Inflammatory macrophage (primary cell): Measurements from ENCODE around the gene CDR2.
A peak's percentile ranks its signal among the peaks of the same experiment; 100 is the strongest.

Experiments used
- DNase-seq, 2 donors: peaks; one replicate each; pipeline ENCODE4 v3.0.0-alpha.2; 2020 to 2022

Gene CDR2

DNA sequence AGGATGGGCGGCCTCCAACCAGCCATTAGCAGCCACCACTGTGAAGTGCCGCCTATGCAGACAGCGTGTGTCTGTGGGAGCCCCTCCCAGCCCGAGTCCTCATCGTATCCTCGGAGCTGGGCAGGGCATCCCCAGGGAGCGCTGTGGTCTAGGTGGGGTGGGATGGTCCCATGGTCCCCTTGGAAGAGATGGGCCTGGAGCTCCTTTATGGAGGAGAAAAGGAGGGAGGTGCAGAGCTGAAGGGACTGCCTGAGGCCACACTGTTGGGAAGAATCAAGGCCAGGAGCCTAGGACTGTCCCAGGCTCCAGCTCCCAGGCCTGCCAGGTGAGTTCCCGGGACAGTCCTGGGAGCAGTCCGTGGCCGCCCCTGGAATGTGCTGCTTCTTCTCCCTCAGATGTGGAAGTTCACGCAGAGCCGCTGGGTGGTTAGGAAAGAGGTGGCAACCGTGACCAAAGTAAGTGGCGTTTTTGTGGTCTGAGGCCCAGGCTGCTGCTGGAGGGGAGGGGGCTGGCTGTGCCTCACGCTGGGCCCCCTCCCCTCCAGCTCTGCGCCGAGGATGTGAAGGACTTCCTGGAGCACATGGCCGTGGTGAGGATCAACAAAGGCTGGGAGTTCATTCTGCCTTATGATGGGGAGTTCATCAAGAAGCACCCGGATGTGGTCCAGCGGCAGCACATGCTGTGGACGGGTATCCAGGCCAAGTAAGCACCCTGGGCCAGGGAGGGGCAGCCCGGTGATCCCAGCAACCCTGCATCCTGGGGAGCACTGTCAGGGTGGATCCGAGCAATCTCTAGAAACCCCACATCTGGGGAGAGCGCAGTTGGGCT, 50.2 kb downstream of the CDR2 start:
- DNase-seq: no peak

DNA sequence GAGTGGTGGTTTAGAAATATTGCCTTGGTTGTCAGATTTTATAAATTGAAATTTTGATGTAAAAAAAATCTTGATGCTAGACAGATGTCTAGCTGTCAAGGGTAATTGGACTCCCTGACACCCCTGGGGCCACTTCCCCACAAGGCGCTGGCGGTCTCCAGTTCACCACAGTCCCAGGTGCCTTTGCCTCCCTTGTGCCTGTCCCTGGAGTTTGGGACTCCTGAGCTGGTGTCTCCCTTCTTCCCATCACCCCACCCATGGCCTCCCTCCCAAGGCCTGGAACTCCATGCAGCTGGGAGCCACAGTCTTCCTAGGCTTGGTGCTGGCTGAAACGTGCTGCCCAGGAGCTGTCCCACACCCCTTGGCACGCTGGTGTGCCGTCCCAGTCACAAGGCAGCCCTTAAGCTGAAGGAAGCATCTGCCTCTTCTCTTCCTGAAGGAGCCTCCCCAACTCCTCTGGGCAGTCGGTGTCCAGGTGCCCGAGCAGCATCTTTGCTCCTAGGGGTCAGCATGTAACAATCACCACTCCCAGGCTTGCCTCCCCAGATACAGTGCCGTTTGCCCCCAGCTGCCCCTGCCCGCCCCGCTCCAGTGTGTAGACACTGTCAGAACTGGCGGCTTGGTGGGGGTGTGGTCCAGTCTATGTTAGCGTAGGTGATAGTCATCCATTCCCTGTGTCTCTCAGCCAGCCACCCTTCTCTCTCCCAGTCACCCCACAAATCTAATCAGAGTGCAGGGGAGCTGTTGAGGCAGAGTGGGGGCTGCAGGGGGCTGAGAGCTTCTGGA, 51.1 kb downstream of the CDR2 start:
- no peak for DNase-seq

DNA sequence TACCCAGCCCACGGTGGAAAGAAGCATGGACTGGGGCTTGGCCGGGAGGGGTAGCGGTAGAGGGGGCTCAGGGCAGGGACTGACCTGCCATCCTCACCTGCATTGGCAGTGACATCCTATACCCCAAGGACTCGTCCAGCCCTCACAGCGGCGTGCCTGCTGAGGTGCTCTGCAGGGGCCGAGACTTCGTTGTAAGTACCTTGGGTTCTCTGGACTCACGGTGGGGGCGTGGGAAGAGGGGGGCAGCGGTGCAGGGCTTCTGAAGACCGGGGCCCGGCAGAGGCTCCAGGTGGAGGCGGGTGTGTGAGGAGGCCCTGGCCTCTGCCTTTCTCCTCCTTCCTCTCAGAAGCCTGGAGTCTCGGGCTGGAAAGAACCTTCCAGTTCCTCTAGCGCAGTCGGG, 51.7 kb downstream of the CDR2 start:
- DNase-seq: no peak

DNA sequence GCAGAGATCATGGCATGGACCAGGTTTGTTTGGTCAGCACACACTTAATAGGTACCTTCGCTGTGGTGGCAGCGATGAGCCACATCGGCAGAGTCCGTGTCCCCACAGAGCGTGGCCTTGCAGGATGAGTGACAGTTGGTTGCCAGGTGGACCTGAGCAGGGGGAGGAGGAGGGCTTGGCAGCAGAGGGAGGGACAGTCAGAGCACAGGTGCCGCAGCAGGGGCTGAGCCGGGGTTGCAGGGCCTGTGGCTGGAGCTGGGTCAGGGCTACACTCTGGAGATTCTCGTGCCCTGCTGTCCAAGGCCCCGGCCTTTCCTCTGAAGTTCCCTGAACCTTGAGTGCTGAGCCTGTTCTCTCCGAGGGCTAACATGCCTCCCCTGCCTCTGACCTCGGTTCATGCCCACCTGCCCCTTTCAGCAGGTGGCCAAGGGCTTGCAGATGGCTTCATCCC, 52.4 kb downstream of the CDR2 start:
- DNase-seq: no peak

DNA sequence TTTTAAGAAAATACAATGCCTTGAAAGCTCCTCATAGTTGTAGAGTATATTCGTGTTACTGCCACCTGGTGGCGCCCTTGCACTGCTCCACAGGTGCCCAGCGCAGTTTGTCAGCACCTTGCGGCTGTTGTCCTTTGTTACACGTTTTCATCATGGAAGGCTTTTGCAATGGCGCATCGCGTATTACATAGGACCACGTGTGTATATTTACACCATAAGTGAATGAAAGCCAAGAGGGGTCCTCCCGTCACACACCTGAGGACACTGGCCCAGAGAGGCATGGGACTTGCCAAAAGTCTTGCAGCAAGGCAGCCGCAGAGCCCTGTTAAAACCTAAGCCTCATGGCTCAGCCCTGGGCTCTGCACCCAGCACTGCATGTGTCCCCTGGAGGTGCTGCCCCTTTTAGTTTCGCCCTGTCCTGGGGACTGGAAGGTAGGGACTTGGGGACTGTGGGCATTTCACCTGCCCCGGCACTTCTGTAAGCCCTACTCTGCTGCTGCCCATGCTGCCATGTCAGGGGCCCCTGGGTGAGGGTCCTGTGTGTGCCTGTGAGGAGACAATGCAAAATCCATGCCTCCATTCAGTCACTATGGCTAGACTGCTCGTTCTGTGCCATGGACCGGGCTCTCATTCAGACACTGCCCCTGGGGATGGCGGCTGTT, 52.9 kb downstream of the CDR2 start:
- DNase-seq: peak; percentile 57 to 73

DNA sequence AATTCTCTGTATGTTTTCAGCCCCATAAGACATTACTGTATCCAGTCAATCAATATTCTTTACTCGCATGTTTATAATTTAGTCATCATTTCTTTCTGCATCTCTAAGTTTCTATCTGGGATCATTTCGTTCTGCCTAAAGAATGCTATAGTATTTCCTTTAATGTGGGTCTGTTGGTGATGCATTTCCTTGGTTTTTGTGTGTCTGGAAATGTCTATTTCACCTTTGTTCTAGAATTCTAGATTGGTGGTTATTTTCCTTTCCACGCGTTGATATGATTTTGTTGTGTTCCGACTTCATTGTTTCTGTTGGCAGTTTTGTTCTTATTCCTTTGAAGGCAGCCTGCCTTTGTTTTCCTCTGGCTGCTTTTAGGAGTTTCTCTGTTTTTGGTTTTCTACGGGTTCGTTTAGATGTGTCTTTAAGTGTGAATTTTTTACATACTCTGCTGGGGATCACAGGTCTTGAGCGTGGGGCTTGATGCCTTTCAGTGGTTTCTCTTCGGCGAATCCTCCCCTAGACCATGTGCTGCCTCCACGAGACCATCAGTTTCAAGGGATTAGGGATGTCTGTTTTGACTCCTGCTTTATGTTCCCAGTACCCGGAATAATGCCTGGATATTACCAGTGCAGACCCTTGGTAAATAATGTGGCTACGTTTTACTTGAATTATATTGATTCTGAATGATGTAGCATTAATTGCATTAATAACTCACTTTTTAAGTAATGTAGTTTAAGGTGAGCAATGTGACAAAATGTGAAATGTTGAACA, 53.7 kb downstream of the CDR2 start:
- DNase-seq: no peak

DNA sequence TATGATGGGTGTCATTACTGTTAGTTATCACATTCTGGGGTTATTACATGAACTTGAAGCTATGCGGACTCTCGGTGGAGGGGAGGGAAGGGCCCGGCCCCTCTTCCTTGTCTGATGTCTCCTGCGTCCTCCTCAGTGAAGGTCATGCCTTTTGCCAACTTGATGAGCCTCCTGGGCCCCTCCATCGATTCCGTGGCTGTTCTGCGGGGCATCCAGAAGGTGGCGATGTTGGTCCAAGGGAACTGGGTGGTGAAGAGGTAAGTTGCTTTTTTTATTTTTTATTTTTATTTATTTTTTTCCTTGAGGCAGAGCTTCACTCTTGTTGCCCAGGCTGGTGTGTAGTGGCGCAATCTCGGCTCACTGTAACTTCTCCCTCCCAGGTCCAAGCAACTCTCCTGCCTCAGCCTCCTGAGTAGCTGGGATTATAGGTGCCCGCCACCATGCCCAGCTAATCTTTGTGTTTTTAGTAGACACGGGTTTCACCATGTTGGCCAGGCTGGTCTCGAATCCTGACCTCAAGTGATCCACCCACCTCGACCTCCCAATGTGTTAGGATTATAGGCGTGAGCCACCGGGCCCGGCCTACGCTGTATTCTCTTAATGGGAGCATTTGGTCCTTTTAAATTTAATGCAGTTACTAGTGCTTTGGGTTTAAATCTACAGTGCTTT, 55.6 kb downstream of the CDR2 start:
- DNase-seq: peak; percentile 37 to 46

DNA sequence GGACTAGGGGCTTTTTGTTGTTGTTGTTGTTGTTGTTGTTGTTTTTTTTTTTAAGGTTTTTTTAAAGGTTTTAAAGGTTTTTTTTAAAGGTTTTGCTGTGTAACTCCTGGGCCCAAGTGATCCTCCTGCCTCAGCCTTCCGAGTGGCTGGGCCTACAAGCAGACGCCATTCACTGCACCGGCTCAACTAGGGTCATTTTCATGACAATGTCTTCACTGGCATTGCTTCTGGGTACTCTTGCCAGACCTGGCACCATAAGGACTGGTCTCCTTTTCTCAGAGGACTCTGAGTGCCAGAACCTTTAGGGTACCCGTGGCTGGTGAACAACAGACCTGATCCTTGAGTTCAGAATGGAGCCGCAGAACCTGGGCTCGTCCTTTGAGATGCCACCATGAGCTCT, 56.8 kb downstream of the CDR2 start:
- DNase-seq: no peak

DNA sequence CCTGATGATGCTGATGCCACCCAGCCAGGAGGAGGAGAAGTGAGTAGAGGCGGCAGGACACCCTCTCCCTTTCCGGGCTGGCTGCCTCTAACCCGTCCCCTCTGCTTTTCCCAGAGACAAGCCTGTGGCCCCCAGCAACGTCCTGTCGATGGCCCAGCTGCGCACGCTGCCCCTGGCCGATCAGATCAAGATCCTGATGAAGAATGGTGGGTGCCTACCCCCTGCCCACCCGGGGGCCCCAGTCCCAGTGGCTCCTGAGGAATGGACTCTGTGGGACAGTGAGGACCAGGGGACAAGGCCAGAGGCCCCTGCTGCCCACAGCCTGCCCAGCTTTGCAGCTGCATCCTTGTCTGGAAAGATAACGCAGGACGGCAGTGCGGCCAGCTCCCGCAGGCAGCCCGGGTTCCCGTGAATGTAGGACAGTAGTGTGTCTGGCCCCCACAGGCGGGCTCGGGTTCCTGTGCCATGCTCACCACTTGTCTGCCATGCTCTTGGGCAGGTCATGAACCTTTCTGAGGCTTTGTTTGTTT, 57.4 kb downstream of the CDR2 start:
- no peak for DNase-seq

DNA sequence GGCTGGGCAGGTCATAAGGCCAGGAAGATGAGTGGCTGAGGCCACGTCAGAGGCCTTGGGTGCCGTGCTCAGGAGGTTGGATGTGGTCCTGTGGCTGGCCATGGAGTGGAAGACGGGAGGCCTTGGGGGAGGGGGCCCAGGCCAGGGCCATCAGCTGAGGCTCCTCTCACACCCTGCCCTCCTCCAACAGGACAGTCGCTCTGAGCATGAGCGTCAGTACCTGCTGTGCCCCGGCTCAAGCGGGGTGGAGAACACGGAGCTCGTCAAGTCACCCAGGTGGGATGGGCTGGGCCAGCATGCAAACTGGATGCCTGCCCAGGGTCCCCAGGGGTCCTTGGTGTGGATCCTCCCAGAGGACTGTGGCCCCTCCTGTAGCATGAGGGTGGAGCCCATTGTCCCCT, 58.0 kb downstream of the CDR2 start:
- DNase-seq: no peak

DNA sequence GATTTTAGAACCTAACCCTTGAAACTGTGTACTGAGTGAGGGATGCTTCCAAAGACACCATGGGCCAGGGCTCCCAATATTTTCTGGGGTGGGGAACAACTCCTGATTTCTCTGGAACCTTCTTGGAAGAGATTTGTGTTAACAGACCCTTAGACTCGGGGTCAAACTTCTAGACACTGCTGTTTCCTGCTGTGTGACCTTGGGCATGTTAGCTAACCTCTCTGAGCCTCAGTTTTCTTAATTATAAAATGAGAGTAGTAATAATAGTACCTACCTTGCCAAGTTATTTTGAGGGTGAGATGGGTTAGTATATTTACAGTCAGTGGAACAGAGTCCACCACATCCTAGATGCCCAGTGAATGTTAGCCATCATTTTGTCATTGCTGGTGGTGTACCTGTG, 58.4 kb downstream of the CDR2 start:
- no peak for DNase-seq

DNA sequence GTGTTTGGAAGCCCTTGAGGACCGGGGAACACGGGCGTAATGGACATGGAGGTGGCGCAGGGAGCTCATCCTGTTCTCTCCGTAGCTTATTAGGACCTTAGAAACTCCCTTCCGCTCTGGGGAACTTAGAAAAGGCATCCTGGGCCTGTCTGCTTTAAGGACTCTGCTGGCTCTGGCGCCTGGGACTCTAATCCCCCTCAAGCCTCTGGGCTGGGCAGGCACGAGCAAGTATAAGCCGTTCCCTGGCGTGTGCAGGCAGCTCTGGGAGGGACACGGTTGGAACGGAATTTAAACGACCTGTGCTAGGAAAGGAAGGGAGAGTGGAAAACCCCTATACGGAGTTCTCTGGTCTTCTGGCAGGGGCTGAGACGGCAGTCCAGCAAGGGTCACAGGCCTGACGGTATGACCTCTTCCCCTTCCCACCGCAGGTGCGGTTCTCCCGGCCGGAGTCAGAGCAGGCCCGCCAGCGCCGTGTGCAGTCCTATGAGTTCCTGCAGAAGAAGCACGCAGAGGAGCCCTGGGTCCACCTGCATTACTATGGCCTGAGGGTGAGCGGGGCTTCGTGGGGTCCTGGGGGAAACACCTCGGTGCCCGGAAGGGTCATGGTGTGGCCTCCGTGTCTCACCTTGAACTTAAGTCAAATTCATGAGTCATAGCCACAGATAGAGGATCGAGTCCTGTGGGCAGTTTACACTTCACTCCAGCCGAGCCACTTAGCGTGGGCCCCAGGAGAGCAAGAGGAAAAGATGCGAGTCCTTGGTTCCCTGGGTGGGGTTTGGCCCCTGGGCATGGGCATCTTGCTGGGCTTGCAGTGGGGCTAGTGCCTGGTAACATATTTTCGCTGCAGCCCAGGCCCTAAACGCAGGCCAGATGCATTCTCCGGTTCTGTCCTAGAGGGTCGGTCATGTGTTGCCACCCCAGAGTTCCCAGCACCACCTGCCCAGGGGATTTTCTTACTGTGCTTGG, 59.5 kb downstream of the CDR2 start:
- DNase-seq: no peak

DNA sequence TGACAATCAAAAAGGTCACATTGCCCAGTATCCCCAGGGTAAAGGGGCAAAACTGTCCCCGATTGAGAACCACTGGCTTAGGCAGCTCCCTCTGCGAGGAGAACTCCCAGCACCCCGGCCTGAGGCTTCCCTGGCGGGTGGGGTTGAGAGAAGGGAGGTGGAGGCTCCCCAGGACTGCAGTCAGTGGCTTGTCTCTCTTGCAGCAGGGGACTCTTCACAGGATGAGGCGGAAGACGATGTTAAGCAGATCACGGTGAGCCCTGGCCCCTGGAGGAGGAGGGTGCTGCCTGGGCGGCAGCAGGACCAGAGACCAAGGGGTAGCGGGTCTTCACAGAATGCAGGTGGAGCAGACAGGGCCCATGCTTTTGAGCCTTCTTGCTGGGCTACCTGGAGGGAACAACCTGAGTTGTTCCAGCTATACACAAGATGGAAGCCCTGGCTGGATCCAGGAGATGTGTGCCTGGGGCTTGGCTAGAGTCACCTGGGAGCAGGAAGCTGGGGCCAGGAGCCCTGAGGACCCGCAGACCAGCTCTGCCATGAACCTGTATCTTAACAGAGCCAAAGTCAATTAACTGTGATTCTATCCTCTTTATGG, 60.4 kb downstream of the CDR2 start:
- DNase-seq: no peak

DNA sequence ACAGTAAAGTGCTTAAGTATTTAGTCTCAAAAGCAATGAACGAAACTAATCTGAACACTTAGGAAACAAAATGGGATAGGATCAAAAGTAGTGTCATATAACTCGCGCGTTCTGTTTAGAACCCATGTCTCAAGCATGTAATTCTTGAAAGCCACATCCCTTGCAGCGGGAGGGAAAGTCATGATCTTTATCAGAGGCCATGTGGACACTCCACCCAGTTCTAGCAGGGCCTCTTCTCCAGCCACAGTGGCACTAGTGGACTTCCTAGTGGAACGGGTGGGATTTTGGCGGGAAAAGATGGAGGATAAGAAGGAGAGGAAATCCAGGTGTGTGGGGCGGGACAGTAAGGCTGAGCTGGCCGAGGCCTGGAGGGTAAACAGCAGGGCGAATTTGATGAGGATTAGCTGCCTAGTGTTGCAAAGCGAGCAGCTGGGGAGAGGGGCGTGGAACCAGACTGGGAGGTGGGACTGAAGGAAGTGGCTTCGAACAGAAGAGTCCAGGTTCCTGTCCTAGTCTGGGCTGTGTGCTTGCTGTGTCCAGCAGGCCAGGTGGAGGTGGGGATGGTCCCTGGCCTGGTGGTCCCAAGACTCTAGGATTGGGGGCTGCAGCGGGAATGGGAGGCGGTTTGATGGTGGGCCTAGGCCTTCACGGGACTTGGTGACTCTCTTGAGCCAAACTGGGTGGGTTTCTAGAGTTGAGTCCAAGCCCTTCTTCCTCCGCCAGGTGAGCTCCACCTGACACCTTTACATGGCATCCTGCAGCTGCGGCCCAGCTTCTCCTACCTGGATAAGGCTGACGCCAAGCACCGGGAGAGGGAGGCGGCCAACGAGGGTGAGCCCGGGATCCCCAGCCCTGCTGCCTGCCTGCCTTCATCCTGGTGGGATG, 61.3 kb downstream of the CDR2 start:
- no peak for DNase-seq

DNA sequence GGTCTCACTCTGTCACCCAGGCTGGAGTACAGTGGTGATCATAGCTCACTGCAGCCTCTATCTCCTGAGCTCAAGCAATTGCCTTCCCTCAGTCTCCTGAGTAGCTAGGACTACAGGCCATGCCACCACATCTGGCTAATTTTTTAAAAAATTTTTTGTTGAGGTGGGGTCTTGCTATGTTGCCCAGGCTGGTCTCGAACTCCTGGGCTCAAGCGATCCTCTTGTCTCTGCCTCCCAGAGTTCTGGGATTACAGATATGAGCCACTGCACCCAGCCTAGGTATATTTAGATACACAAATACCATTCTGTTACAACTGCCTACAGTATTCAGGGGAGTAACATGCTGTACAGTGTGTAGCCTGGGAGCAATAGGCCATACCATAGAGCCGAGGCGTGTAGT, 62.9 kb downstream of the CDR2 start:
- no peak for DNase-seq

DNA sequence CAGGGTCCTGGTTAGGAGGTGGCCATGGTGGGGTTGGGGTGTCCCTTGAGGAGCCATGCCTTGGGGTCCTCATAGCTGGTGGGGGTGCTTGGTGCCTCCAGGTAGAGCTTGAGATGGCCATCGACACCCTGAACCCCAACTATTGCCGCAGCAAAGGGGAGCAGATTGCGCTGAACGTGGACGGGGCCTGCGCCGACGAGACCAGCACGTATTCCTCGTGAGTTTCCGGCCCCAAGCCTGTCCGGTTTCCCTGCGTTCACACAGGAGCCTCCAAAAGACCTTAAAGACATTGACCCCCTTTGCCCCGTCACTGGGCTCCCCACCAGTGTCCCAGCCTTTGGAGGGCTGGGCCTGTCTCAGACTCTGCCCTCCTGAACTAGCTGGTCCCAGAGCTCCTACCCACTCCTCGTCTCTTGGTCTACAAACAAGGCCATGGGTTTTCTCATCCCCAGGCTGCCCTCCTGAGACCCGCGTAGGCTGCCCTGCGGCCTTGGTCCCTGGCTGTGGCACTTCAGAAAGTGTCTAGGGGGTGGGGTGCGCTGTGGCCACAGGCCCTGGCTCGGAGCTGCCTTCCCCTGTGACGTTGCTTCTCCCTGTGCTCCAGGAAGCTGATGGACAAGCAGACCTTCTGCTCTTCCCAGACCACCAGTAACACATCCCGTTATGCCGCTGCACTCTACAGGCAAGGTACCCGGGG, 65.4 kb downstream of the CDR2 start:
- DNase-seq: no peak

DNA sequence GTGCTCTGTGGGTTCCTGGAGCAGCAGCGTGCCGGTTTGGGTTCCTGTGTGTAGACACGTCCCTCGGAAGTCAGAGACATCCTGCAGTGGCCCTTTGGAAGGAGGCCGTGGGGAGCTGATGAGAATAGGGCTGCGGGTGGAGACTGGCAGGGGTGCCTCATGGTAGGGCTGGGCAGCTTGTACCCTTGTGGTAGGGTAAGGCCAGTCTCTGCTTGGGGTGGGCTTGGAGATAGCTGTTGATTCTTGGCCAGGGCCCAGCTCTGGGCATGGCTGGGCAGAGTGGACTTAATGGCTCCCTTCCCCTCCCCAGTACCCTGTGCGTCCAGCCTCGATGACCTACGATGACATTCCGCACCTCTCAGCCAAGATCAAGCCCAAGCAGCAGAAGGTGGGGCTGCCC, 66.6 kb downstream of the CDR2 start:
- no peak for DNase-seq

DNA sequence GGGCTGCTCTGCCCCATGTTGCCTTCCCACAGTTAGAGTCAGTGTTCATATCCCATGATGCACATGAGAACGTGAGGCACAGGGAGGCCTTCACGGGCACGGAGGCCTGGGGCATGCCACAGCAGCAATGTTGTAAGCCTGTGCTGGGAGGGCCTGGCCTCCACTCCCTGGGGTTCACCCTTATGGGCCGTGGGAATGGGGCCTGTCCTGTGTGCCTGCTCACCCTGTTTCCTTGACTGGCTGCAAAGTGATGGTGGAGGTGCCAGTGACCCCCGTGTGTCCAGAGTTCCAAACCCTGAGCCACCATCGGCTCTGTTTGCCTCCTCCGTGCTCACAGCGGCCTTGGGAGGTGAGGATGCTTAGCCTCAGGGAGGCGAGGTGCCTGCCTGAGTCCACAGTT, 67.6 kb downstream of the CDR2 start:
- no peak for DNase-seq

DNA sequence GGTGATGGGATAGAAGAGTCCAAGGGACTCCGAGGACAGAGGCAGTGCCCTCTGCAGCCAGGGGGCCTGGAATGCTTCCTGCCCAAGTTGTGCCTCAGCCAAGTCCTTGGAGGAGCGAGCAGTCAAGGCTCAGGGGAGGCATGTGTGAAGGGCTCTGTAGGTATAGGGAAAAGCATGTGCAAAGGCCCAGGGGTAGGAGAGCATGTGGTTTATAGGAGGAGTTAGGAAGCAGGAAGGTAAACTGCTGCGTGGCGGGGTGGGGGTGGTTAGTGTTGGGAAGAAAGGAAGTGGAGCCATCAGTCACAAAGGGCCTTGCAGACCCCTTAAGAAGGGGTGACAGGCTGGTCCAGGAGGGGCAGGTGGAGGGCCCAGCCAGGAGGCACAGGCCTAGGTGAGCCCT, 70.0 kb downstream of the CDR2 start:
- no peak for DNase-seq
